HG03378 (cell line): Measurements from ENCODE around the gene DENND1B.

Experiments used
- ATAC-seq: cut with Tn5 transposase; IDR thresholded peaks from one replicate; pipeline ENCODE4 v1.9.1; 2021; ENCODE audit warnings: mild to moderate bottlenecking, moderate library complexity; ENCODE audit not compliant: unreplicated experiment

The DENND1B gene

GRCh38 chr1:197472141-197472540, 303.1 kb downstream of the DENND1B start:
- no peak for ATAC-seq

- ATAC-seq = no peak
Observed at GRCh38 chr1:197471248-197471985, 303.9 kb downstream of the DENND1B start.

GRCh38 chr1:197470330-197470729, 304.9 kb downstream of the DENND1B start:
- no peak for ATAC-seq

- no peak for ATAC-seq
Observed at GRCh38 chr1:197469620-197470210, 305.6 kb downstream of the DENND1B start.

- ATAC-seq = no peak
Observed at GRCh38 chr1:197468543-197469175, 306.6 kb downstream of the DENND1B start.

- ATAC-seq = no peak
Observed at GRCh38 chr1:197467881-197468280, 307.4 kb downstream of the DENND1B start.

GRCh38 chr1:197466813-197467212, 308.5 kb downstream of the DENND1B start:
- no peak for ATAC-seq

- no peak for ATAC-seq
Observed at GRCh38 chr1:197465528-197466327, 309.6 kb downstream of the DENND1B start.

GRCh38 chr1:197464044-197464443, 311.2 kb downstream of the DENND1B start:
- ATAC-seq = no peak

- no peak for ATAC-seq
Observed at GRCh38 chr1:197463142-197463541, 312.1 kb downstream of the DENND1B start.

- no peak for ATAC-seq
Observed at GRCh38 chr1:197462539-197462938, 312.7 kb downstream of the DENND1B start.
